HT-29 (cell line): ENCODE results near the gene RPS19BP1. TPM values are rescaled to one million over a fixed set of nuclear protein-coding genes. Genes with fewer than 3 reads are reported as not detected.
"Not testable (repeated sequence)": the region's sequence is repeated elsewhere in the genome, so short reads cannot be mapped to it uniquely, and the experiment has no call there.

Source experiments
- DNase-seq: peaks from one replicate; pipeline ENCODE4 v3.0.0-alpha.2; 2015; ENCODE audit warnings: low spot score
- total RNA-seq: library from RNA; depleted of rRNA; stranded (reverse); fragments of >200 nt; shearing (Covaris generic); gene quantifications from 2 replicates; pipeline ENCODE4 v1.2.3, GENCODE V29; 2014

Gene RPS19BP1
- total RNA-seq, 1 experiment from 2014 or later = 250 TPM

GRCh38 chr22:39514373-39514973 lies 18.1 kb downstream of the RPS19BP1 start:
- no peak for DNase-seq

- no peak for DNase-seq
These were observed 18.8 kb downstream of the RPS19BP1 start for GRCh38 chr22:39513791-39514190.

- DNase-seq = no peak
These were observed 20.5 kb downstream of the RPS19BP1 start for GRCh38 chr22:39512026-39512425.

GRCh38 chr22:39511226-39511625 lies 21.3 kb downstream of the RPS19BP1 start:
- DNase-seq = no peak

GRCh38 chr22:39510529-39511149 lies 21.9 kb downstream of the RPS19BP1 start:
- no peak for DNase-seq

GRCh38 chr22:39508393-39508792 lies 24.2 kb downstream of the RPS19BP1 start:
- no peak for DNase-seq

- DNase-seq = not testable (repeated sequence)
These were observed 25.5 kb downstream of the RPS19BP1 start for GRCh38 chr22:39507021-39507420.

GRCh38 chr22:39504071-39504470 lies 28.5 kb downstream of the RPS19BP1 start:
- DNase-seq = no peak

- DNase-seq = no peak
These were observed 28.9 kb downstream of the RPS19BP1 start for GRCh38 chr22:39503630-39504029.

GRCh38 chr22:39502789-39503409 lies 29.6 kb downstream of the RPS19BP1 start:
- no peak for DNase-seq

GRCh38 chr22:39502109-39502788 lies 30.3 kb downstream of the RPS19BP1 start, which contains the start of gene MIEF1:
TSS of gene MIEF1 (plus strand) at chr22:39502290. CDS start at chr22:39511295, 9,005 bp downstream.
- peak; percentile 88 for DNase-seq

GRCh38 chr22:39501644-39502108 lies 30.9 kb downstream of the RPS19BP1 start:
- no peak for DNase-seq

GRCh38 chr22:39500101-39500500 lies 32.4 kb downstream of the RPS19BP1 start:
- DNase-seq = no peak

GRCh38 chr22:39498802-39499201 lies 33.7 kb downstream of the RPS19BP1 start:
- no peak for DNase-seq

GRCh38 chr22:39498368-39498767 lies 34.2 kb downstream of the RPS19BP1 start:
- DNase-seq = no peak

GRCh38 chr22:39497429-39497828 lies 35.1 kb downstream of the RPS19BP1 start:
- DNase-seq = no peak

GRCh38 chr22:39496131-39496838 lies 36.3 kb downstream of the RPS19BP1 start:
- DNase-seq = peak; percentile 53

- no peak for DNase-seq
These were observed 38.0 kb downstream of the RPS19BP1 start for GRCh38 chr22:39494471-39495120.

GRCh38 chr22:39493759-39494158 lies 38.8 kb downstream of the RPS19BP1 start:
- no peak for DNase-seq

GRCh38 chr22:39492186-39492585 lies 40.4 kb downstream of the RPS19BP1 start:
- no peak for DNase-seq

GRCh38 chr22:39491696-39492095 lies 40.9 kb downstream of the RPS19BP1 start:
- no peak for DNase-seq
